ENCODE results near the gene PPP1R12C. TPM values are rescaled to one million over a fixed set of nuclear protein-coding genes. Genes with fewer than 3 reads are reported as not detected.

PPP1R12C gene
- total RNA-seq, 4 donors from 2014 or later: 43.5 to 288 (median 116) TPM

DNA sequence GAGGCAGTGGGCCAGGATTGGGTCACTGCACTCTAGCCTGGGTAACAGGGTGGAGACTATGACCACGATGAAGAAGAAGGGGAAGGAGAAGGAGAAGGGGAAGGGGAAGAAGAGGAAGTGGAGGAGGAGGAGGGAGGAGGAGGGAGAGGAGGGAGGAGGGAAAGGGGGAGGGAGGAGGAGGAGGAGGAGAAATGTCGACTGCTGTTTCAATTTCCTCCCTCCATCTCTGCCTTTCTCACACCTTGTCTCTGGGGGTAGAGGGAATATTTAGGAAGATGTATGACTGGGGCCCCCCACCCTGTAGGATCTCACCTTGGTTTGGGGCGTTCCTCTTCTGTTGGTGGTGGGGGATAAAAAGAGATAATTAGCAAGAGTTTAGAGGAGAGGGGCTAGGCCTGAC is 27.8 kb upstream of the PPP1R12C start:
- intact Hi-C loops (cut with DNase I; ENCODE audit: low total_unique reads): no loop called here
- Histone ChIP-seq H3K9me3 (no peaks in the 10 kb centered on the region), H3K27ac (no peak overlapping the region), H3K4me3 (no peak overlapping the region), H3K4me1 (peaks cover 0 to 3% of the 10 kb centered on the region in 2 donors), H3K27me3 (peaks cover 19 to 56% of the 10 kb centered on the region in 2 donors), H3K36me3 (no peaks in the 10 kb centered on the region)
- no peak for DNase-seq
- TF ChIP-seq, protein P1, sequence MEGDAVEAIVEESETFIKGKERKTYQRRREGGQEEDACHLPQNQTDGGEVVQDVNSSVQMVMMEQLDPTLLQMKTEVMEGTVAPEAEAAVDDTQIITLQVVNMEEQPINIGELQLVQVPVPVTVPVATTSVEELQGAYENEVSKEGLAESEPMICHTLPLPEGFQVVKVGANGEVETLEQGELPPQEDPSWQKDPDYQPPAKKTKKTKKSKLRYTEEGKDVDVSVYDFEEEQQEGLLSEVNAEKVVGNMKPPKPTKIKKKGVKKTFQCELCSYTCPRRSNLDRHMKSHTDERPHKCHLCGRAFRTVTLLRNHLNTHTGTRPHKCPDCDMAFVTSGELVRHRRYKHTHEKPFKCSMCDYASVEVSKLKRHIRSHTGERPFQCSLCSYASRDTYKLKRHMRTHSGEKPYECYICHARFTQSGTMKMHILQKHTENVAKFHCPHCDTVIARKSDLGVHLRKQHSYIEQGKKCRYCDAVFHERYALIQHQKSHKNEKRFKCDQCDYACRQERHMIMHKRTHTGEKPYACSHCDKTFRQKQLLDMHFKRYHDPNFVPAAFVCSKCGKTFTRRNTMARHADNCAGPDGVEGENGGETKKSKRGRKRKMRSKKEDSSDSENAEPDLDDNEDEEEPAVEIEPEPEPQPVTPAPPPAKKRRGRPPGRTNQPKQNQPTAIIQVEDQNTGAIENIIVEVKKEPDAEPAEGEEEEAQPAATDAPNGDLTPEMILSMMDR (IDR thresholded peaks at IDR 0.05): no peak
- TF ChIP-seq POLR2A (IDR thresholded peaks at IDR 0.05): no peak

DNA sequence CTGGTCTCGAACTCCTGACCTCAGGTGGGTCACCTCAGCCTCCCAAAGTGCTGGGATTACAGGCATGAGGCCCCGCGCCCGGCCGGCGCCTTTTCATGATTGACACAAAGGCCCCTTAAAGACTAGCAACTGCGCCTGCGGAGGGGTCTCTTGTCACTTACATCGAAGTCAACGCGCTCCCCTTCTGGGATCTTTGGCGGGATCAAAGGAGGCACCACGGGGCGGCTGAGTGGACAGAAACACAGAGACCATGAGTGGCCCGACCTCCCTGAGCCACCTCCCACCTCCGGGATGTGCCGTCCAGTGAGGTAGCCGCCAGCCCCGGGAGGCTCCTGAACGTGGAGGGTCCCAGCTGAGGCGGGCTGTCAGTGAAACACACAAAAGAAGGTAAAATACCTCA is 24.3 kb upstream of the PPP1R12C start:
- no peaks in the 10 kb centered on the region for H3K9me3 ChIP-seq
- DNase-seq: no peak
- no peak overlapping the region for H3K4me3 ChIP-seq
- peaks cover 10 to 45% of the 10 kb centered on the region in 2 donors for H3K27me3 ChIP-seq
- H3K27ac ChIP-seq: no peak overlapping the region
- intact Hi-C loops (cut with DNase I; ENCODE audit: low total_unique reads): no loop called here
- TF ChIP-seq, protein P1 (IDR thresholded peaks at IDR 0.05): no peak
- TF ChIP-seq POLR2A (IDR thresholded peaks at IDR 0.05): no peak
- H3K4me1 ChIP-seq: peaks cover 0 to 3% of the 10 kb centered on the region in 2 donors
- H3K36me3 ChIP-seq: no peaks in the 10 kb centered on the region

DNA sequence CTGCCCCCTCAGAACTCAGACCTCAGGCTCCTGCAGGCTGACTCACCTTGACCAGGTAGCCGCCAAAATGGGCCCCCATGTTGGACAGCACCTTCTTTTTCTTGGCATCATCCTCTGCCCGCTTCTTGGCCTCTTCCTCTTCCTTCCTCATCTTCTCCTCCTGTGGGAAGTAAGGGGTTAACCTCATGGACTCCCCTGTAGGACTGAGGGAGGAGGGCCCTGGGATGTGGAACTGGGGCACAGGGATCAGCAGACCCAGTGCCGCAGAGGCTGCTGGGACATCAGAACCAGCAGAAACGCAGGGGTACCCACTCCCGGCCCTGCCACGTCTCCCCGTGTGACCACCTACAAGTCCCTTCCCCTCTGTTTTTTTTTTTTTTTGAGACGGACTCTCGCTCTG is 20.5 kb upstream of the PPP1R12C start:
- no peak overlapping the region for H3K27ac ChIP-seq
- no peaks in the 10 kb centered on the region for H3K9me3 ChIP-seq
- DNase-seq: no peak
- intact Hi-C loops (cut with DNase I; ENCODE audit: low total_unique reads): no loop called here
- H3K4me1 ChIP-seq: no peaks in the 10 kb centered on the region
- TF ChIP-seq, protein P1 (IDR thresholded peaks at IDR 0.05): no peak
- TF ChIP-seq POLR2A (IDR thresholded peaks at IDR 0.05): no peak
- H3K27me3 ChIP-seq: peaks cover 0 to 13% of the 10 kb centered on the region in 2 donors
- H3K36me3 ChIP-seq: no peaks in the 10 kb centered on the region
- no peak overlapping the region for H3K4me3 ChIP-seq

GRCh38 chr19:55136399-55137102 is 19.1 kb upstream of the PPP1R12C start:
- no peaks in the 10 kb centered on the region for H3K4me1 ChIP-seq
- intact Hi-C loops (cut with DNase I; ENCODE audit: low total_unique reads): no loop called here
- H3K36me3 ChIP-seq: no peaks in the 10 kb centered on the region
- TF ChIP-seq, protein P1 (IDR thresholded peaks at IDR 0.05): no peak
- no peak for TF ChIP-seq POLR2A (IDR thresholded peaks at IDR 0.05)
- DNase-seq: no peak
- H3K27ac ChIP-seq: no peak overlapping the region
- peaks cover 0 to 1% of the 10 kb centered on the region in 2 donors for H3K27me3 ChIP-seq
- no peak overlapping the region for H3K4me3 ChIP-seq
- H3K9me3 ChIP-seq: no peaks in the 10 kb centered on the region

DNA sequence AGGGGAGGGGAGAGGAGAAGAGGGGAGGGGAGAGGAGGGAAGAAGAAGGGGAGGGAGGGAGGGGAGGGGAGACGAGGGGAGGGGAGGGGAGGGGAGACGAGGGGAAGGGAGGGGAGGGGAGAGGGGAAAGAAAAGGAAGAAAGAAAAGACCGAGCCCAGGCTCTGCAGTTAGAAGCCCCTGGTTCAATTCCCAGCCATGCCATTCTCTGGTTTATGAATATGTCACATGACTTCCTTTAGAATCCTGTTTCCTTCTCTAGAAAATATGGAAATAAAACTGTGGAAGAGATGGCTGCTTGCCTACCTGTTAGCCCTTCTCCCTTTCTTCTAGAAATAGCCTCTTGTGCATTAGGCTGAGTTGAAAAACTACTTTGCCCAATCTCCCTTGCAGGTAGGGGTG is 17.3 kb upstream of the PPP1R12C start:
- H3K27me3 ChIP-seq: no peaks in the 10 kb centered on the region
- intact Hi-C loops (cut with DNase I; ENCODE audit: low total_unique reads): no loop called here
- TF ChIP-seq, protein P1 (IDR thresholded peaks at IDR 0.05): no peak
- TF ChIP-seq POLR2A (IDR thresholded peaks at IDR 0.05): no peak

More for the DNA sequence above, 17.3 kb upstream of the PPP1R12C start:
- DNase-seq: no peak
- Histone ChIP-seq H3K36me3 (no peaks in the 10 kb centered on the region), H3K4me1 (no peaks in the 10 kb centered on the region), H3K4me3 (no peak overlapping the region), H3K27ac (no peak overlapping the region), H3K9me3 (no peaks in the 10 kb centered on the region)

All from uterus (tissue), 4 donors.